DLD1 (cell line): ENCODE measurements around the gene RERG.

Experiments used
- in situ Hi-C: cut with HindIII; loops from 2 replicates; pipeline ENCODE4 v1.10.0; 2017; ENCODE audit warnings: low sequenced_read_pairs

RERG gene

DNA sequence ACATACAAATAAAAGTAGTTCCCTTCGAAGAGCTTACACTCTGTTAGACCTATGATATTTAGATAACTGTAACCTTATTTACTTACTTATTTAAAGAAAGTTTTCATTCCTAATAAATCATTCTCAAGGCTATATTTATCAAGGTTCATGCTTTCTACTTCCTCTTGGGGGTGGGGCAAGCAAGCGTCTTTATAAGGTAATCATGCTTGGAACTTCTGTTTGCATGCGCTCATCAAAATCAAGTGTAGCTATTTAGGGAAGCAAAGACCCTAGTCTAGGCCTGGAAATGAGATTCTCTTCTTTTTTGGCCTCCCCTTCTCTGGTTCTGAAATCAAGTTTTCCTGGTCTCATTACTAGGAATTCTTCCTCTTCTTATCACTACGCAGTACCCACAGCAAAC is 766 bp downstream of the RERG start:
- in situ Hi-C loops = no loop called here

DNA sequence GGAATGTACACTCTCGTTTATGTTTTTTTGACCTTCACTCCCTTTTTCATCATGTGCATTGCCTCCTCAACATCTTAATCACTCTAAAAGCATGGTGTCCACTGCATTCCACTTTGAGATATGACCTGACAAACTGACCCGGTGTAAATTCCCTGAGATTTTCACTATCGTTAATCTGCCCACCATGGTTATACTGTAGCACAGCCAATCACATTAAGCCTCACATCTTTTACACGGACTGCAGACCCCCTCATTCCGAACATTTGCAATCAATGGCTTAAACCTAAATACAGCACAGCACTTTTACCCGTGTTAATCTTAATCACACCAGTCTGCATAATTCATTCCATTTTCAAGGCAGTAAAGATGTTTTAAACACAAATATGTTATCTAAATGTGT is 2.4 kb downstream of the RERG start:
- in situ Hi-C loops = no loop called here

DNA sequence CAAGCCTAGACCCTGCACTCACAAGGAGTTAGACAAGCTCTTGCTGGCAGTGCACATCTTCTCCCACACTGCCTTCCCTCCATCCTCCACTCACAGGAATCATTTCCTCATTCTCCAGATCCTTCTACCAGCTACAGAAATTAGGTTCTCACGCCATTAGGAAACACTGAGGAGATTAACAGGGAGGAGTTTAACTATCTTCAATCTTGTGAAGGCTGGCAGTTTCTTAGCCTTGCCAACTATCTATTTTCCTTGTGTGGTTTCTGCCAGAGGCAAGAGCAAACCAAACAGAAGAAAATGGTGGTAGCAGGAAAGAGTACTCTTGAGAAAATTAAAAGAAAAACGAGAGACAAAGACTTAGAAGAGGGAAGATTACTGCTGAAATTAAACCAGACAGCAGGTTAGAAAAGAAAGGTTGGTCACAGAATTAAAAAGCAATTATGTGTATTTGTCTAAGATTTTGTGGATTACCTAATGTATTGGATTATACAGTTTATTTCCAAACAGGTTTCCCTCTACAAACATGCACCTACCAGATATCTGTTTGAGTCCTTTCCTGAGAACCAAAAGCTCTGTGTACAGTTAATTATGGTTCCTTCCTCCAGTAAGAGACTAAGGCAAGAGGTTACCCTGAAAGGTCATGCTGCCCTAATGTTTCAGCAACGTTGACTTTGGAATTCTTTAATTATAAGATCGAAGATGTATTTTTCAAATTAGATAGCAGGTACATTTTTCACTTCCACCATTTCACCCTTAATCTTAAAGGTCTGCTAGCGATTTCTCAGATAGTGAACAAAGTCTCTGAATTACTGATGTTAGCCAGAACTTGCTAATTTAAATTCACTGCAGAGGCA is 5.0 kb downstream of the RERG start:
- in situ Hi-C loops = no loop called here

DNA sequence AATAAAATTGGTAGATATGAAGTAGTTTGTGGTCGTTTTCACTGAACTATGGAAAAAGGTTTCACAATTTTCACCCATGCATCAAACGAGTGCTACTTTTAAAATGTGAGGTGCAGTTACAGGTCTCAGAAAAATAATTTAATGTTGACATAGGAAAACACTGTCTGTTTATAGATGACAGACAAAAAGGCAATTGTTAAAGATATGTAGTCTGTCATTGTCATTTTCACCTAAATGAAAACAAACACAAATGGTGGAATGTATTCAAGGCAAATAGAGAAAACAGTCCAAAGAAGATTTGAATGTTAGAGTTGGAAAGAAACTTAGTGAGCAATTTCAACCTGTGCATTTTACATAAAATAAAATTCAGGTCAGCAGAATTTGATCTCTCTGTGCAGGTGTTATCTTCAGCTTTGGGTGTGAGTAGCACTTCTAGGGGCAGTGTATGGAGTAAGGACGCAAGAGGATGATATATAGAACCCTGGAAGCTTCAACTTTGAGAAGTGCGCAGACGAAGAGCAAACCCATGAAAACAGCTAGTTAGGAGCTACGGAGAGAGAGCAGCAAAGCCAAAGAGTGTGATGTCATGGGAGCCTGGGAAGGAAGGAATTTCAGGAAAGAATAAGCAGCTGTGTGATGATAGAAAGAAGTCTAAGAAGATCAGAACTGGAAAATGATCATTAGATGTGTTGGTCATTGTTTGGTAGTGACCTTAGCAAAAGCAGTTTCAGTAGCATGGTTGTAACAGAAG is 6.2 kb downstream of the RERG start:
- in situ Hi-C loops = no loop called here

DNA sequence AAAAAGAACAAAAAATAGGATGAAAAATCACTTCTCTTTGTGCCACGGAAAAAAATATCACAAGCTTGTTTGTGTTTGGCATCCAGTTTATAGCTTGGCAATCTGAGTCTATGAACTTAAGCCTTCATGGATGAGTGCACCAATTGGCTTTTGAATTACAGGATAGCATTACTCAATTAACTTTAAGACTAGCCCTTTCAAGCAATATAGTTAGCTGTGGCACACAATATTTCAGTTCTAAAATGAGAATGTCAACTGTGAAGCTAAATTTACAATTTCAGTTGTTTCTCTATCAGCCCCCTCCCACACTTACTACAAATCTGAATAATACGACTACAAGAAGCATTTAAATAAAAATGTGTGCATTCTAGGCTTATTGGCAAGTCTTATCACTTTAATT is 8.3 kb downstream of the RERG start:
- in situ Hi-C loops = no loop called here

DNA sequence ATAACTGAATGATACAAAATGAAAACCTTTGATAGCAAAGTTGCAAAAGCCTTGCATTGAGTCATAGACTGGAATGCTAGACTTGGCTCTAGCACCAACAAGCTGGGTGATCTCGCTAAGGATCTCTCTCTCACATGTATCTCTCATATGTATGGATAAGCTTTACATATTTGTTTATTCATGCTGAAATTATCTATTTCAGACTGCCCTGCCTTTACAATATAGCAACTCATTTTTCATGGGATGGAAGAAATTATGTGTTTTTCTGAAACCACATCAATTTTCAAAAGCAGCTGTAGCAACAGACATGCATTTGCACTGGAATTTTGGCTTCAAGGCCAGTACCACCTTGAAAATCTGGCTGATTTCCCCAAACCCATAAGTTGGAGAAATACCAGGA is 11.4 kb downstream of the RERG start:
- in situ Hi-C loops = no loop called here

DNA sequence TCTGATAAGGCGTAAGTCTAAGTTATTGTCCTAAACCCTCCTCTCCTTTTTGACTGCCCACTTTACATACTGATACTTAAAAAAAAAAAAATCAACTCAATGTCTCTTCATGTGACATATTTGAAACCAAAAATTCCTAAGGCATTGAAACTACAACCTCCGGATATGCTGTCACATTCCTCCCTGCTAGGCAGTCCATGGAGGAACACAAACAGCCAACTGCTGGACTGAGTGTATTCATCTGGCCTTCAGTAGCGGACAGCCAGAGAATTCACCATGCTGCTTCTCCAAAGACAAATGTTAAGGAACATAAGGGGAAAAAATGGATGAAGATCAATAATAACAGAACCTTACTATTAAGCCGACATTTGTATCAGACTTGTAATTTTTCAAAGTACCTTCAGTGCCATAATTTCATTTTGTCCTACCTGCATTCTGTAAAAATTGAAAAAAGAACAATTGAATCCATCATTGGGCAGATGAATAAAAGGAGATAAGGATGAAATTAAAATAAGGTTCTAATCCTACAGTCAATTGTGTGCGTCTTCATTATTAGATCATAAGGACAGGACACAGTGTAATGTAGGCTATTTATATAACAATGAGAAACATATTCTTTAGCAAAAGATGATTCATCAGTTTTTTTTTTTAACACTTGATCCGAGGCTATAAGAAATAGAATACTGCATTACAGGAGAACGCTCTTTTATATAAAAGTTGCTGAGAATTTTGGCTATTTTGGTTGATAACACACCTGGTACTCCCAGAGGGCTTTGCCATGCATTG is 12.2 kb downstream of the RERG start:
- in situ Hi-C loops = no loop called here

DNA sequence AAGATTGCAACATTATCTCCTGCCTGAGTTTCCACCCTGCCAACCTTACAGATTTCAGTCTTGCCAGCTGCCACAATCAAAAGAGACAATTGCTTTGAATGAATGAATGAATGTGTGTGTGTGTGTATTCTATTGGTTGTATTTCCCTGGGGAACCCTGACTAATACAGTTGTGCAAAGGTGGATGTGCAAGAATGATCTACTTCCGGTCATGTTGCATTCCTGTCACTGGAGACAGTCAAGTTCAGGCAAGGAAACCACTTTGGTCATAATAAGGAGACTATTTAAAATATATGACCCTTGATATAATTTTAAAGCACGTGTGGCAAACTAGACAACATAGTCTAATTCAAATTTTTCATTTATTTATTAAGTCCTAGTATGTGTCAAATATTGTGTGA is 13.1 kb downstream of the RERG start:
- in situ Hi-C loops = no loop called here

DNA sequence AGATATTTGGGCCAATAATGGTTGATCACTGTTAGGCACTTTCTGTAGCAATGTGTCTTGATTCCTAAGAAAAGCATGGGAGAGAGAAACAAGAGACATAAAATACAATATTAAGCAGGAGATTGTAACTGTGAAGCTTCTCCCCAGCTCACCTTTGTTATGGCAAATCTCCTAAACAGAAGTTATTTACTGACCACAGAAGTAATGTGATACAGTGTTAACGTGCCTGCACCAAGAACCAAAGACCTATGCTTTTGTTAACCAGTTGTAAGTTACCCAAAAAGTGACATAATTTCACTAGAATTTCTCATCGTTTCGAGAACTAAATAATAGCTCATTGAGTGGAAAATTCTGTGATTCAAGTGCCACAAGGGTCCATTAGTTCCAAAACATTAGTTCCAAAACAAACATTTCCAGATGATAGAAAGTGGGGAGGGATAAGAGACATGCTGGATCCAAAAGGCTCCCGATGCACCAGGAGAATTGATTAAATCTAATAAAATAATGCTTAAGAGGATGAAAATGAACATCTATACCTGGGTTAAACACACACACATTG is 14.3 kb downstream of the RERG start:
- in situ Hi-C loops = no loop called here

DNA sequence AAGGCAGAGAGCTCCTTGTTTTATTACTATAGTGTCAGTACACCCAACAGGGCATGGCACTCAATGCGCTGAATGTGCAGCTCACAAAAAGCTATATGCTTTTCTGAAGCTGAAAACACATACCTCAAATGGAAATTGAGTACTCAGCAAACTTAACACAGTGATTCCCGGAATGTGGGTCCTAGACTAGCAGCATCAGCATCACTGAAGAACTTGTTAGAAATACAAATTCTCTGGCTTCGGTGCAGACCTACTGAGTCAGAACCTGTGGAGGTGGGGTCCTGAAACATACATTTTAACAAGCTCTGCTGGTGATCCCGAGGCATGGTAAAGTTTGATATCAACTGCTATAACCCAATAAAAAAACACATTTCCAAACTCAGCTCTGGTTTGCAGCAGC is 14.9 kb downstream of the RERG start:
- in situ Hi-C loops = no loop called here

DNA sequence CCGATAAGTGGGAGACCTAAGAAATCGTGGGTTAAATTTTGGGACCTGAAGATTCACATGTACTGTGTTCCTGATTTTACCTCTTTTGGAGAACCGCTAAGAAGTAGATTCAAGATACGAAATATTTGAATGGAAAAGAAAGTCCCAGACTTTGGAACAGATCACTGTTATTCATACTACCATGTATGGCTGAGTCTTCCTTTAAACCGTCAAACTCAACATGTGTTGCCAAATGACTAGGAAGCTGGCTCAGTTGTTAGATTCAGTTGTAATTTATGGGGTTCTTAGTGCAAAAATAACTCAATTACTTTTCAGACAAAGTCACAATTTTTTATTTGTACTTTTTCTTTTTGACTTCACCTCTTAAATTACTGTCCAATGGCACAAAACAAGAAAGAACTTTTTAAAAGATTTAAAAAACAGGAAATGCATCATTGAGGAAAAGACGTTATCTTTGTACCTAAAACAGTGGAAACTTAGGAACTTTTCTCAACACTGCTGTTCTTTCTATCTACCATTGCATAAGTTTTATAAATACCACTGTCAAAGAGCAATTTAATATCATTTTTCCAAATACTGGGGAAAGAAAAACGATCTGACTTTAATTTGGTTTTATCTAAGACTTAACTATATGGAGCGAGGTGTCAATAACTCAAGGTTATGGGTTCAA is 15.7 kb downstream of the RERG start:
- in situ Hi-C loops = no loop called here

DNA sequence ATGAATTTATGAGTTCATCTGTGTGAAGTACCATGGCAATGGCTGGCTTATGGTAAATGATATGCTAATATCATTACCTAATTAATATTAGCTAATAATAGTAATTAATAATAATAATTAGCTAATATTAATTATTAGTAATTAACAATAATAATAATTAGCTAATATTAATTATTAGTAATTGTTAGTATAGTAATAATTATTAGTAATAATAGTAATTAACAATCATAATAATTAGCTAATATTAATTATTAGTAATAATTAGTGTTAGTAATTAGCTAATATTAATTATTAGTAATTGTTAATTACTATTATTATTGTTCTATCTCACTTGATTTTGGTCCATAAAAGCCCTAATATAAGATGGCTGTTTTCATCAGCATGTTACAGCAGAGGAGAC is 19.8 kb downstream of the RERG start:
- in situ Hi-C loops = no loop called here

DNA sequence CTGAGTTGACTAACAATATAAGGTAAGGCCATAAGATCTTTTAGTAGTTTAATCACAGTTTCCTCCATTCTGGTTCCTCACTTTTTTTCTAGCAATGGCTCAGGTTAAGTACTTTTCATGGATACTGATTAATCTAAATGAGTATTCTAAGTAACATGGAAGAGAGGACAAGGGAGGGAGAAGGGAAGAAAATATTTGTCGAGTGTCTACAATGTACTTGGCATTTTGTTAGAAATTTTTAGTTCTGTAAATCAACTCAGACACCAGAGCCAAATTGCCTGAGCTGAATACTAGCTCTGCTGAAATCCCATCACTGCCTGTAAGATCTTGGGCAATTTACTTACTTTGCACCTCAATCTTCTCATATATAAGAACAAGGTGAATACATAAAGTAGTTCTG is 20.2 kb downstream of the RERG start:
- in situ Hi-C loops = no loop called here

DNA sequence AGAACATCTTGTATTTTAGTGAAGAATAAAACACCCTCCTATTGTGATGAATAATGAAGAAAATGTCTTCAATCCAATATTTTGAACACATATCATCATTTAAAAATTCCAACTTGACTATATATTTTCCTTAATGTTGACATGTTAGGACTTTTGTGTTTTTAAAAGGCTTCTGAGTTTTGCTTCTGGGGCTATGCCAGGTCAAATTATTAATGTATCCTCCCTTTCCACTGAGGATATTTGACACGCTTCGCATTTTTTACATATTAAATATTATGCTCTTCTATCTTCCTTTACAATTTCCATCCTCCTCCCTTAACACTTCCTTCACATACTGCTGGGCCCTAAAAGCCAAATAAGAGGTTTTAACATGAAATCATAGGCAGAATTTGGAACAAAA is 20.6 kb downstream of the RERG start:
- in situ Hi-C loops = no loop called here

DNA sequence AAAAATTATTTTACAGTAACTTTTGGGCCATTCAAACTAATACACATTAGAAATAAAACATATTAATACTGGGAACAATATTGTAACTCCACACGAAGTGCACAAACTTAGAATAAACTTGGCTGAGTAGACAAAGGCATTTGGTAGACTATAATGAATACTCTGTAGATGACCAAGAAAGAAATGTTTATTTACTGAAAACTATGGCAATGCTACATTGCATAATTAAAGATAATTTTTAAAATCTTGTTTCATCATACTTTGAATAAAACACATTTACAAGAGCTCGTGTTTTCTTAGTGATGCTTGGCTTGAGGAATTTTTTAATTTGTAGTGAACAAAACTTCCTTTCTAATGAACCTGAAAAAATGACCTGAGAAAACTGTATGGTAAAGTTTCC is 21.3 kb downstream of the RERG start:
- in situ Hi-C loops = no loop called here

DNA sequence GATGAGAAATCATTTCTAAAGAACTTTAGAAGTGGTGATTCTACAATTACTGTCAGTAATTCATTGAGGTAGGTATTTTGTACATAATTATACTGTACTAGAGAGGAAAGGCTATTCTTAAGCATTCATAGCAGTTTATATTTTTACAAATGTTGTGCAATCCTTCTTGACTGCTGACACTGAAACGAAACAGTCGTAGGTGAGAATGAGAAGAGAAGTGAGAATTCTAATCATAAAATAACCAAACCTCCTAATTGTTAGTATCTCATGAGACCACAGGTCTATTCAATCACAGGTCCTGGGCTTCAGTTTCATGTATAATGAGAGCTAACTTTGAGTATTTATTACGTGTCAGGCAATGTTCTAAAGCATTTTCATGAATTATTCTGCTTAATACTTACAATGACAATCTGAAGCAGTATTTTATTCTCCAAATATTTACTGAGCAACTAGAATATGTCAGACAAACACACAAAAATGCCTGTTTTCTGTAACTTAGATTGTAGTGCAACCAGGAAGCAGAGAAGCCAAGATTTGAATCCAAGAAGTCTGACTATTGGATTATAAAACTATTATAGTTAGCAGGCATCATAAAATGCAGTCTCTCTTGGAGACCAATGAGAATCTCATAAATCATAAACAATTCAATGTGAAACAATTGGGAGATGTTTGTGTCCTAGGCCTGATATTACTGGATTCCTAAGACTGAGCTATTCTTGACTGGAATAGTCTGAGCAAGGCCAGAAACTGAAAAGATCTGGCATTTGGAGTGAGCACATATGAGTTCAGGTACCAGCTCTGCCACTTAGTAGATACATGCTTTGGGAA is 24.3 kb downstream of the RERG start:
- in situ Hi-C loops = no loop called here

DNA sequence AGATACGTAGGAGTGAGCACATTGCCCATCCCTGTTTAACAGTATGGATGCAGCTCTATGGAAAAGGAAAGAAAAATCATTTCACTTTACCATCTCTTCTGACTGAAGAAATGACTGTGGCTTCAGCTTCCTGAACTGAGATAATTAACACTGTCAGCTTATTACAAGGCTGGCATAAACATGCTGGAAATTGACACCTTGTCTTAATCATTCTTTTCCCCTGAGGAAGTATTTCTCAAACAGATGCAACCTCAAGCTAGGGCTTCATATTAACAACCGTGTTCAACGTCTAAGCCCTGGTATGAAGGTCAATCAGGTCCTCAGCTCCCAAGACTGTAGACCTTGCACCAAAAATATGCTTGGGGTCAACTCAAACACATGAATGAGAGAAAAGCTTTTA is 25.0 kb downstream of the RERG start:
- in situ Hi-C loops = no loop called here

DNA sequence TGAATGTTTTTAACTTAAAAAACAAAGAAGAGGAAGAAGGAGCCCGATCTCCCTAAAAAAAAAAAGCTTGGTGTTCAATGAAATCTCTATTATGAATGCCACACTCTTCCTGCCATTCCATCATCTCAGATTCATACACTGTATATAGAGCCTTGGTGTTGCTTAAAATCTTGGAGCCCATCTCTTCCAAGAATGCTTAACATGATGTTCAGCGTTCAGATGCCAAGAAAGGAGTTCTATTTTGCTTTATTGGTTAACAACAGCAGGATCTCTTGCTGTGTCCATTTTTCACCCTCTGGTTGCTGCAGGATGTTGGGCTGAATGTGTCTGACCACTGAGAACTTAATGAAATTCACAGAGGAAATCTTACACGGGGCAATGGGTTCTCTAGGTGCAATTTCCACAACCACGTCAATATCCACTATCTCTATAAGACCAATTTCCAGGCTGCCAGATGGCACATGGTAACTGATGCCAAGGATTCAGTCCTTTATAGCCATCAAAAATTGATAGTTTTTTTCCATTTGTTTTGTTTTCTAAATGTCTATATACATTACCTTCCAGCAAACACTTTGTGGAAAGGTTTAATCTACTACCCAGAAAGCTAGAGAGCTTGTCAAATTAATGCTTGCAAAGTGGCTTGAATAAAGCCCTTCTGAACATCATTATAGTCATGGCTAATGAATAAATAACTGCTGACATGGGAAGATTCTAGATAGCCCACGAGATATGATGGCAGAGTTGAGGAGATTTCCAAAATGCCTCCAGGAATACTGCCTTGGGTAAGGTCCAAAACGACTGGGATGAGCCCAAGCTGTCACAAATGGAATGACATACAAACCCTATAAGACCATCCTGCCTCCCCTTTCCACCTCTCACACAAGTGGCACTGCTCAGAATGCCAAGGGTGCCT is 26.5 kb downstream of the RERG start:
- in situ Hi-C loops = no loop called here

DNA sequence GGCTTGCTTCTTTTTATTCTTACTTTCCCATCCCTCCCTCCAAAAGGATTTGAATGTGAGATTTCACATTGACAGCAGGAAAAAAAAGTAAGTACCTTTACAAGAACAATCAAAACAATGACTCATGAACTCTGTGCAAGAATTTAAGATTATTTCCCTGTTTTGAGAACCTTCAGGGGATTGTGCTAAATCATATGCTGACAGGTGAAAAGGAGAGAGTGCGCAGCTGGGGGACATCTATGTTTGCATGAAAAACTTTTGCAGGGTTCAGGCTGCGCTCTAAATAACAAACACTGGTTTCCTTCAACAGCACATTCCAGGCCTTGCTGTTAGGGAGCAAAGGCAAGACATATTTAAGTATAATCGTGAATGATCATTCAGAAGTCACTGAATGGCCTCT is 27.3 kb downstream of the RERG start:
- in situ Hi-C loops = no loop called here
